Retinal pigment epithelial cell (primary cell): Measurements from ENCODE around the gene FAM110A.
"Not testable (repeated sequence)": the region's sequence is repeated elsewhere in the genome, so short reads cannot be mapped to it uniquely, and the experiment has no call there.

Source experiments
- DNase-seq: peaks from one replicate; pipeline ENCODE4 v3.0.0-alpha.2; 2010; ENCODE audit warnings: low read depth
- H3K4me3 ChIP-seq: 2 replicates; pipeline ENCODE4 v1.5.1; 2011; ENCODE audit warnings: mild to moderate bottlenecking, low read length, control low read depth, moderate library complexity
- CTCF ChIP-seq: conservative IDR thresholded peaks from 2 replicates; pipeline ENCODE4 v1.5.1; 2011; ENCODE audit warnings: low read depth, low read length, control low read depth, inconsistent platforms

Gene FAM110A

GRCh38 chr20:844473-845225, 11.1 kb downstream of the FAM110A start:
- peak; percentile 72 for DNase-seq
- H3K4me3 ChIP-seq, result peak overlapping the region; percentile 52
- TF ChIP-seq CTCF, result no peak

GRCh38 chr20:845226-845868, 11.8 kb downstream of the FAM110A start:
- H3K4me3 ChIP-seq, result no peak overlapping the region
- no peak for DNase-seq
- TF ChIP-seq CTCF, result no peak

- no peak for TF ChIP-seq CTCF
- no peak for DNase-seq
- no peak overlapping the region for H3K4me3 ChIP-seq
Observed at GRCh38 chr20:845941-846893, 12.7 kb downstream of the FAM110A start.

DNA sequence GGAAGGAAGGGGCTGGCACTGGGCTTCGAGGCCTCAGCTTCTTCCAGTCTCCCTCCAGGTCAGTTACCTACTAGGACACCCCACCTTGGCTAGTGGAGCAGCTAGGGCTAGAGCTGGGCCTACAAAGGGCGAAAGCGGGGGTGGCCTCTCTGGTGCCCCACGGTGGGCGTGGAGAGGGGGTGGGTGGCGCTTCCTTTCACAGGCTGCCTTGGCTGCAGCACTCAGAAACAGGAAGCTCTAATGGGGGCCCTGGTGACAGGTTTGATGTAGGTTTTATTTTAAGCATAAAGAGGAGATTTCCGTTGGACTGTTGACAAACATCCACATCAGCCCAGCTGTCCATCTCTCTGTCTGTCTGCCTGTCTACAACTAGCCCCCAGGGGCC, 13.4 kb downstream of the FAM110A start:
- no peak for TF ChIP-seq CTCF
- DNase-seq, result no peak
- no peak overlapping the region for H3K4me3 ChIP-seq

DNA sequence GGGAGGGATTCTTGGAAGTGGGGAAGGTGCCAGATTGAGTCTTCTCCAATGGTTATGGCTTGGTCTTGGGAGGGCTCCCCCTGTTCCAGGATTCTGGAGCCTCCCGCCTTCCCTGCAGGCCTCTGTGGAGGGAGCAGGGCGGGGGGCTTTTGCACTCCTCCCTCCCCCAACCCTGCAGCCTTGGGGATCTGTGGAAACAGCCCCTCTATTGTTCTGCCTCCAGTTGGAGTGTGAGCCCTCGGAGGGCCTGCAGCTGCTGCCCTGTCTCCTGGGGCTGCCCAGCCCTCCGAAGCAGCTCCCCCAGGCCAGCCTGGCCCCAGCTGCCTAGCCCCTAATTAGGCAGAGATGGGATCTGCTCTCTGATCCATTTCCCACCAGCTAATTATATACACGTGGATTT, 14.7 kb downstream of the FAM110A start:
- H3K4me3 ChIP-seq, result no peak overlapping the region
- no peak for DNase-seq
- no peak for TF ChIP-seq CTCF

GRCh38 chr20:848731-849130, 15.2 kb downstream of the FAM110A start:
- not testable (repeated sequence) for DNase-seq, H3K4me3 ChIP-seq

GRCh38 chr20:853406-853996, 20.0 kb downstream of the FAM110A start:
- DNase-seq, result no peak
- no peak for TF ChIP-seq CTCF
- H3K4me3 ChIP-seq, result no peak overlapping the region
